Erythroblast (primary cell): ENCODE results near the gene PPIL6.

ENCODE experiments used
- GATA1 ChIP-seq: IDR thresholded peaks from 2 replicates; pipeline ENCODE4 v1.6.1; 2011; ENCODE audit warnings: low read depth, mild to moderate bottlenecking, control low read depth, low read length, moderate library complexity
- POLR2A ChIP-seq: IDR thresholded peaks from 2 replicates; pipeline ENCODE4 v1.6.1; 2011; ENCODE audit warnings: mild to moderate bottlenecking, low read length

DNA sequence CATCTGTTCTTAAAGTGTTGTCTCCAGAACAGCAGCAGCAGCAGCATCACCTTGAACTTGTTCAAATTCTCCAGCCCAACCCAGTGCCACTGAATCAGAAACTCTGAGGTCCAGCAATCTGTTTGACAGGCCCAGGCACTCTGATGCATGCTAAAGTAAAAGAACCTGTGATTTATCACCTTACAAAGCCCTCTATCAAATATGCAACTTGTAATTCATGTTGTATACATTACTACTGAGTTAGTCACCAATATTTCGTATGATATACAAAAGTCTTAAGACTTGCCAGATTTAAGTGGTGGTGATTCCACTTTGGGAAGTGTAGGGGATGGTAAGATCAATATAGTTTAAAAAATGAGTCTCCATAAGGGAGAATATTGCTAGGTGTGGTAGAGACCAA, 52.2 kb downstream of the PPIL6 start:
- TF ChIP-seq POLR2A, result no peak
- TF ChIP-seq GATA1, result no peak
